Stimulated activated CD8-positive, alpha-beta memory T cell treated with anti-CD3 and anti-CD28 coated beads, Interleukin-4, amount 100 ng/mL, for 1 hour (primary cell): Measurements from ENCODE around the gene OR4D9.
"Not testable (repeated sequence)": the region's sequence is repeated elsewhere in the genome, so short reads cannot be mapped to it uniquely, and the experiment has no call there.

Experiments
- DNase-seq, 2 donors: peaks; one replicate each; pipeline ENCODE4 v3.0.0-alpha.2; 2020; ENCODE audit warnings: low read depth in 2 of 2, low spot score in 1 of 2

The OR4D9 gene

DNA sequence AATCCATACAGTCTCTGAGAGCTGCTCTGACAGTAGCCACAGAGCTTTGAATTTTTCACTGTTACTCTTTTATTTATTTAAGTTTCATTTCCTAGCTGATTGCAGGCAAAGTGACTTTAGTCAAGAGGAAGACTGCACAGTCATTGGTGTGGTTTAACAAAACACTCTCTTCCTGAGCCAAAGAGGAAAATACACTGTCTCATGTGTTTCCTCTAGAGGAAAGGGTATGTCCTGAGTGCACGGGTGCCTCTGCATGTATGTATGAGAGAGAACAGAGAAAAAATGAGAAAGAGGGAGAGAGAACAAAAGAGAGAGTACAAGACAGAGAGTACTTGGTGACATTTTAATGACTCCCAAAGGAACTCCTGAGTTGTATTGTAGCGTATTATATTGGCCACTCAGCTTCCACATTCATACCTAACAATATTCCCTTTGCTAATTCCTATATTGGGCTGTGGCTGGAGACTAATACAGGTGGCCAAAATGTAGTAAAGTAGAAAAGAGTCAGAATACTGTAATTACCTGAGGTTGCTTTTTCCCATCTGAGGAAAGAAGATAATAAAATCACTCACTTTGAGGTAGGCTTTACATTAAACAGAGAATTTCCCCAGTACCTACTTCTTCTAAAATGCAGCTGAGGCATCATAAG is at the start of gene OR4D9:
TSS of gene OR4D9 (plus strand) at position 599 of the 649 bp plus-strand sequence. CDS start 3,374 bp downstream, outside the sequence.
- DNase-seq, result no peak

DNA sequence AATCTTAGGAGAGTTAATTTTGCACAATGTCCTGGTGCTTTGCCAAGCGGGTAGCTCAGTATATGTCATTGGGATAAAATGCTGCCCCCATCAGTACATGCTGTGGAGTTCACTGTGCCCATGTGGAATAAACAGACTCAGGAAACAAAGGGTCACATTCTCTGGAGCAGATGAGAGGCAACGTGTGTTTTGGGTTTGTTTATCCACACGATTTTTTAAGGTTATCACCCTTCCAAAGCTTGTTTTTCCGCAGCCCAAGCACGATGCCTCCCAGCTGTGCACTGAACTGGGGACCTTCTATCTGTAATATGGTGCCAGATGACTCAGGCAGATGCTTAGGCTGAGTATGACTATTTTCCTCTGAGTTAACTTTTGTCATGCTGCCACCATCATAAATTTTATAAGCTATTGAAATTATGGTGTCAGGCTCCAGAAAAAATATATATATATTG is 48.1 kb upstream of the OR4D9 start:
- DNase-seq, result no peak

DNA sequence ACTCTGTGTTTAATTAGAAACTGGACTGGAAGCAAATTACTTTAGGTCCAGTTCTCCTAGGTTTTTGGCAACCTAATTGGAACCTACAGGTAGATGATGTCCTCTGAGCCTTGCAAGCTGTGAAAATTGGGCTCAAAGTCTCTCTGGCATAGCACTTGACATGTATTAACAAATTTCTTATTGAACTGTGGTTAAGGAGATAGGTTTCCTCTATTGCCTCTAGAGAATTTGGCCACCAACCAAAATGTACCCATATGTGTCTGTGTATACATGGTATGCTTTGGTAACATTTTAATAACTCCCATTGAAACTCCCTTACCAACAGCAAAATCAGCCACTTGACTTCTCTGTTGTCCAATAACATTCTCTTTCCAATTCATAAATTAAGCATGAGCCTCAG is 38.3 kb upstream of the OR4D9 start, which contains the start of gene OR4D10:
TSS of gene OR4D10 (plus strand) at position 301 of the 400 bp plus-strand sequence. CDS start 4,115 bp downstream, outside the sequence.
- no peak for DNase-seq

DNA sequence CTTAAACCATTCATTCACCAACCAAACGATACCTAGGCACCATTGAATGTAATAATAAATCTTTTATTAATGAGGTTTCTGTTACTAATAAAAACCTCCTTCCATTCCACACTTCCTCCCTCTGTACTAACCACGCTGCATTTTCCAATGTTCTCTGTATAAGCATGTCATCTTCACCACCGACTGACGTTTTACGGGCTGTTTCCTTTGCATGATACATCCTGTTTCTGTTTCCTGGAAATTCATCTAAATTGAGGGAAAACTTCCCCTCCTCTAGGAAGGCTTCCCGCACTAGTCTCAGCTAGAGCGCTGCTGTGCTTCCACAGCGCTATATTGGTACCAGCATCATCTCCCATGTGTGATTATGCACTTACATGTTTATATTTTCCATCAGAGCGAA is 36.2 kb upstream of the OR4D9 start:
- no peak for DNase-seq

DNA sequence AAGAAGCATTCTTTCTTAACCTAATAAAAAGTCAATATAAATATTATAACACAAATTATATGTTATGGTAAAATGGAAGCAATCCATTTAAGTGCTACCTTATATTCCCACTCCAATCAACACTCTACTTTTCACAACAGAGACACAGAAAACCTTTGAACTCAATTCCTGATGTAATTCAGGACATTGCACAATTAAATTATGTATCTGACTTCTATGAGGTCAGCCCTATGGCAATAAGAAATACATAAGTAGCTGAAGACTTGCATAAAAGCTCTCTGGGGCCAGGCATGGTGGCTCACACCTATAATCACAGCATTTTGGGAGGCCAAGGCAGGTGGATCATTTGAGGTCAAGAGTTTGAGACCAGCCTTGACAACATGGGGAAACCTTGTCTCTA is 31.4 kb upstream of the OR4D9 start:
- DNase-seq, result no peak

DNA sequence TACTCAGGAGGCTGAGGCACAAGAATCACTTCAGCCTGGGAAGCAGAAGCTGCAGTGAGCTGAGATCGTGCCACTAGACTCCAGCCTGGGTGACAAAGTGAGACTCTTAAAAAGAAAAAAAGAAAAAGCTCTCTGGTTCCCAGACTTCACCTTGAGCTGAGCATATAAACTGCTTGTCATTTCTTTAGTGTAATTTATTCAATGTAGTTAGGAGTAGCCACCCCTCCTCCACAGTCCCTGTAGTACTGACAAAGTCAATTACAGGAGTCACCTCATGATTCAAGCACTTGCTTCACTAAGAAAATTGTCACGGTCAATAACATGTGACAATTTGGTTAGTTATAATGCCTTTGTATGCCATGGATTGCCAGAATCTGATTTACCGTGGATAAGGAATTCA is 31.0 kb upstream of the OR4D9 start:
- DNase-seq, result no peak

DNA sequence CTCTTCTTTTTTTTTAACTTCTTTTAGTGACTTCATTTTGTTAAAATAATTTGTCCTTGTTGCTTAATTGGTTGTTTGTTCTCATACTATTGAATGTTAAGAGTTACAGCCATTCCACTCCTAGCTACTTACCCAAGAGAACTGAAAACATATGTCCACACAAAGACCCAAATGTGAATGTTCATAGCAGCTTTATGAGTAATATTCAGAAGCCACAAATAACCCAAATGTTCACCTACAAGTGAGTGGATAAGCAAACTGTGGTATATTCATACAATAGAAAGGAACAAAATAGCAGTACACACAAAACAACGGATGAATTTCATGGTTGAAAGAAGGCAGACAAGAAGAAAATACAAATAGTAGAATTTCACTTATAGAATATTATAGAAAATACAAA is 9.4 kb upstream of the OR4D9 start:
- no peak for DNase-seq

DNA sequence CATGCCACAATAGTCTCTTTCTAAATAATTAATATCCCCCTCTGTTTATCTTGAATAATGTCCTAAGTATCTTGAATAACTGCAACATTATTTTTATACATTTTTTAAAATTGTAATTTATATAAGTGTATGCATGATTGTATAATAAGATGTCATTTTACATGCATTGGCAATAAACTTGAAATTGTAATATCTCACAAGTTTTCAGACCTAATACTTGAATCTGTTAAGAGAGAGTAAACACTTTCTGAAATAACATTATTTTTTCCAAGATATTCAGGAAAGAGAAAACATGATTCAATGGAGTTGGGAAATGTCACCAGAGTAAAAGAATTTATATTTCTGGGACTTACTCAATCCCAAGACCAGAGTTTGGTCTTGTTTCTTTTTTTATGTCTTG is 8.1 kb upstream of the OR4D9 start, which contains the start of gene OR4D11:
TSS of gene OR4D11 (plus strand) at position 301 of the 400 bp plus-strand sequence. CDS start at position 301, 0 bp downstream.
- DNase-seq, result no peak

DNA sequence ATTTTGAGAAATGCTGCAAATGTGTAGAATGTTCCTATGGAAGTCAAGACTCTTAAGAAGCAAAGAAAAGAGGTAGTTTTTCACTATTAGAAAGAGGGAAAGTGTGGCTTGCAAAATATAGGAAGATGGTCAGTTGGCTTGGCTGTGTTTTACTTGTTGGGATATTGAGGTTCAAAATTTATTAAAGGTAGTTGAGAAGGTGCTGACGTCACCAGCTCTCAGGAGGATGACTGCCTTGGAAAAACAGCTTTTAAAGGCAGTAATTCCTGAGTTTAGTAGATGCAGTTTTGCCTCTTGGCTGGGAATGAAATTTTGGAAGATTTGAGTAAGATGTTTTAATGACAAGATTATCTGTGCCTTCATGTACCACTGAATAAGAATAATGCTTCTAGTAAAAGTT is 336 bp downstream of the OR4D9 start:
- DNase-seq, result no peak

DNA sequence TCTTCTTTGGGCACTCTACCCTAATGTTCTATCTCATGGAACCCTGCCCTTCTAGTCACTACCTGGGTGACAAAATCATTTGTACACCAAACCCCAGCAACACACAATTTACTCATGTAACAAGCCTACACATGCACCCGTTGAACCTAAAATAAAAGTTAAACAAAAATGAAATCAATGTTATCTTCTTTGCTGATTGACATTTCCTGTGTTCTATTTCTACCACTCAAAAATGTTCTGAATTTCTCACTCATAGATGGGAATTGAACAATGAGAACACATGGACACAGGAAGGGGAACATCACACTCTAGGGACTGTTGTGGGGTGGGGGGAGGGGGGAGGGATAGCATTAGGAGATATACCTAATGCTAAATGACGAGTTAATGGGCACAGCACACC is 8.8 kb downstream of the OR4D9 start:
- DNase-seq, result not testable (repeated sequence)

DNA sequence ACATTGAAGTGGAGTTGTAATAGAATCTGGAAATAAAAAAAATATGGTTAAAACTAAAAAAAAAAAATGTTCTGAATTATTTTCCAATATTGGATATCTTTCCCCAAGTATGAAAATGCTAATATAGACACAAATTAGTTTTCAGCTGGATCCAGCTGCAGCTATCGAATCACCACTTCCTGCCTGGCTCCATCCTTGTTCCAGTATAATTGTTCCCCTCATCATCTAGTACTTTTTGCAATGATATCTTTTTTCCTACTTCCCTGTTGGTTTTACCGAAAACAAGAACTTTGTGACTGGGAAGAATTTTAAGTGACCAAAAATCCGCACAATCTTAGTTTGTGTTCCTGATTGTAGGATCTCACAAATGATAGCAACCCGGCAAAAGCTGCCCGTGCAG is 9.4 kb downstream of the OR4D9 start:
- DNase-seq, result no peak

DNA sequence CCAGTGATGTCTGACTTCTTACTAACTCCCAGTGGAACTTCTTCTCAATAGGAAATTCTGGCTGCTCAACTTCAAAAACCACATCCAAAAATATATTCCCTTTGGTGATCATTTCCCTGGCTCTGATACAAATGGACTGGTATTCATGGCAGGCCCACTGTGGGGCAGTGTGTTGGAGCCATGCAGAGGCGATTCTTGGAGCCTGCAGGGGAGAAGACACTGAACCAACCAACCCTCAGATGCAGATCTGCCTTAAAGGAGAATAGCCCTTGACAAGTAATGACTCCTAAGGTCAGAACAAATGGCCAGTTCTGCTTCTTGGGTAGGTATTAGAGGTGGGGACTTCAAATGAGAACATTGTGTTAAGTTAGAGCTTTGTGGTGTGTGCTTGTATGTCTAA is 12.2 kb downstream of the OR4D9 start:
- no peak for DNase-seq

DNA sequence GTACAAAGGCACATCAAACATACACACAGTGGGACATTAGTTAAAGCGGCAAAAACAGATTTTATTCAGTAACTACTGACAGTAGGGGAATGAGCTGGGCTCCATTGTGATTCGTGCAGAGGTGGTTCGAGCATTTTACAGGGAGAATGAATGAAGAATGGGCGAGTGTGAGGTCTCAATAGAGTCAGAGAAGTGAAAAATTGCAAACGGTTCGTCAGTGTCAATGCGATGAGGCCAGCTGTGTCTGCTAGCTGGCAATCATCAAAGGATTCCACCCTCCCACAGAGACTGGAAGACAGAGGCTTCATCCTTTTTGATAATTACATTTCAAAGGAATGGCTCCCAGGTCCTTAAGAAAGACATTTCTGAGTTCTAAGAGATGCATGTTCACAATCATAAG is 17.4 kb downstream of the OR4D9 start:
- DNase-seq, result no peak

DNA sequence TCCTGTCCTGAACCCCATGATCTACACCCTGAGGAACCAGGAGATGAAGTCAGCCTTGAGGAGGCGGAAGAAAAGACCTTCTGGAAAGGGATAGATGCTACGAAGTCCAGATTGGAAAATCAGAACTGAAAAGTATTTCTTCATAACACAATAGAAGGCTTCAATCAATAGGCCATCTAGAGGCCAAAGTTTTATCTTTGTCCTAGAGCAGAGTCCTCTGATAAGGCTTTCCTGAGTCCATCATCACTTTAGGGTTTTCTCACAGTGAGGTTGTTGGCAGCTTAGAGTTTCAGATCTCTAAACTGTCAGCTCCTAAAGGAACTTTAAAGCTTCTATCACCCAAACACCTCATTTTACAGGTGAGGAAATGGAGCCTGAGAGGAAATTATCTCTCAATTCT is 21.3 kb downstream of the OR4D9 start:
- no peak for DNase-seq

DNA sequence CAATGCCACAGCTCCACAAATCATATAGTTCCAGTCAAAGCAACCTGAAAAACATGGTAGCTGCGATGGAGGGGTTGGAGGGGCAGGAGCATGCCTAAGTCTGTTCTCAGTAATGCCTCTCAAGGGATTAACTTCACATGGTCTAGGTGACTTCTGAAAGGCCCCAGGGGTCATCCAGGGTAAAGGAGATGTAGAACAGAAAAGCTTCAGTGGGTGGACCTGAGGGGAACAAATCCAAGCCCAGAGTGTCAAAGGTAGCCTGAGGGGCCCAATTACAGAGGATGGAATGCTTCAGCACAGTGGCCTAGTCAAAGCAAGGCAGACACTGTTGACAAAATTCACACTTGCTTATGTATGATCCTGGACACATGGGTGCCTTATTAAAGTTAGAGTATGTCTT is 23.3 kb downstream of the OR4D9 start:
- no peak for DNase-seq

DNA sequence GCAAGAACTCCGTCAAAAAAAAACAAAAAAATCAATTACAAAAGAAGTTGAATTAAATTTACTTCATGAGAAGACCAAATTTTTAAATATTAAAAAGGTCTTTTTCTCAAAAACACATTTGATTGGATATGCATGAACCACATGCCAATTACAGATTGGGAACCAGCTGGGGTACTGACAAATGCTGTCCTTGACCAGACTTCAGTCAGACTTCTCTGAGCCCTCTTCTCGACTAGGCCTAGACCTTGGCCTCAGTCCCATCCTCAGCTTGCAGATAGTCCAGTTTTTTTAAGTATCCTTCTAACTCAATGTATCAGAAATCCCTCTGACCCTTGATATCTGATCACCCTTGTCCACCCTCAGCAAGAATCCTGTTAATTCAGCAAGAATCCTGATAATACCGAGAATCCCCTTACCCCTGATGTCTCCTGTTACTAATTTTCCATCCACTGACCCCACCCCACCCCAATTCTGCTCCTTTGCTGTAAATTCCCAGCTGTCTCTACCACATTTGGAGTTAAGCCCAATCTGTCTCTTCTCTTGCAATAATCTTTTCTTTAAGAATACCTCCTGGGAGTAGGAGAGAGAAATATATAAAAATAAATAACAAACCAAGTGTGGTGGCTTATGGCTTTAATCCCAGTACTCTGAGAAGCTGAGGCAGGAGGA is 30.9 kb downstream of the OR4D9 start:
- DNase-seq, result no peak

DNA sequence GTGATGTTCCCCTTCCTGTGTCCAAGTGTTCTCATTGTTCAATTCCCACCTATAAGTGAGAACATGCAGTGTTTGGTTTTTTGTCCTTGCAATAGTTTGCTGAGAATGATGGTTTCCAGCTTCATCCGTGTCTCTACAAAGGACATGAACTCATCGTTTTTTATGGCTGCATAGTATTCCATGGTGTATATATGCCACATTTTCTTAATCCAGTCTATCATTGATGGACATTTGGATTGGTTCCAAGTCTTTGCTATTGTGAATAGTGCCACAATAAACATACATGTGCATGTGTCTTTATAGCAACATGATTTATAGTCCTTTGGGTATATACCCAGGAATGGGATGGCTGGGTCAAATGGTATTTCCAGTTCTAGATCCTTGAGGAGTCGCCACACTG is 32.4 kb downstream of the OR4D9 start:
- not testable (repeated sequence) for DNase-seq

DNA sequence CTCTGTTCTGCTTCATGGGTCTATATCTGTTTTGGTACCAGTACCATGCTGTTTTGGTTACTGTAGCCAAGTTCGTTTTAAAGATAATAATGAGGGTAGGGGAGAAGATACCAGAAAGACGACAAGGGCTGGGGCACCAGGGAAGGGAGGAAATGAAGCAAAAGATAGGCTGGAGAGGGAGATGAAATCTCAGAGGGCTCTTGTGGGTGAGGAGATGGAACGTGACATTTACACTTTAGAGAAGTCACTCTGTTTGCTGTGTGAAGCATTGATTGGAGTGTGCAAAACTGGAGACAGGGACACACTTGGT is 33.5 kb downstream of the OR4D9 start:
- DNase-seq, result no peak

DNA sequence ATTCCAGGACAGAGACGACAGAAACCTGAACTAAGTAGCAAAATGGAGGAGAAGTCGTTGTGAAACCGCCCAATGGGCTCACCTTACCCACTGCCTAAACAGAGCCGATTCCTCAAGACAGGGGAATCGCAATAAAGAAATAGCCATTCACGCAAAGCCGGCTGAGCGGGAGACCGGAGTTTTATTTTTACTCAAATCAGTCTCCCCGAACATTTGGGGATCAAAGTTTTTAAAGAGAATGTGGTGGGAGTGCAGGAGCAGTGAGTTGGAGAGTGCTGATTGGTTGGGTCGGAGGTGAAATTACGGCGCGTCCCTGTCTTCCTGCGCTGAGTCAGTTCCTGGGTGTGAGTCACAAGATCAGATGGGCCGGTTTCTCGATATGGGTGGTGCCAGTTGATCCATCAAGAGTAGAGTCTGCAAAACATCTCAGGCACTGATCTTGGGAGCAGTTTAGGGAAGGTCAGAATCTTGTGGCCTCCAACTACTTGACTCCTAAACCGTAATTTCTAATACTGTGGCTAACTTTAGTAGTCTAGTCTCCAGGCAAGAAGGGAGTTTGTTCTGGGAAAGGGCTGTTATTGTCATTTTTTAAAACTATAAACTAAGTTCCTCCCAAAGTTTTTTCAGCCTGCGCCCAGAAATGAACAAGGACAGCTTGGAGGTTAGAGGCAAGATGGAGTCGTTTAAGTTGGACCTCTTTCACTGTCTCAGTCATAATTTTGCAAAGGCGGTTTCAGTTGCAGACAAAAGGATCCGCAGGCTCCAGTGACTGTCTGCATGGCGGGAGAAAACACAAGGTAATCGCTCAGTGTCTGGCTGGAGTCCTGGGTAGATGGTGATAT is 34.1 kb downstream of the OR4D9 start:
- no peak for DNase-seq

DNA sequence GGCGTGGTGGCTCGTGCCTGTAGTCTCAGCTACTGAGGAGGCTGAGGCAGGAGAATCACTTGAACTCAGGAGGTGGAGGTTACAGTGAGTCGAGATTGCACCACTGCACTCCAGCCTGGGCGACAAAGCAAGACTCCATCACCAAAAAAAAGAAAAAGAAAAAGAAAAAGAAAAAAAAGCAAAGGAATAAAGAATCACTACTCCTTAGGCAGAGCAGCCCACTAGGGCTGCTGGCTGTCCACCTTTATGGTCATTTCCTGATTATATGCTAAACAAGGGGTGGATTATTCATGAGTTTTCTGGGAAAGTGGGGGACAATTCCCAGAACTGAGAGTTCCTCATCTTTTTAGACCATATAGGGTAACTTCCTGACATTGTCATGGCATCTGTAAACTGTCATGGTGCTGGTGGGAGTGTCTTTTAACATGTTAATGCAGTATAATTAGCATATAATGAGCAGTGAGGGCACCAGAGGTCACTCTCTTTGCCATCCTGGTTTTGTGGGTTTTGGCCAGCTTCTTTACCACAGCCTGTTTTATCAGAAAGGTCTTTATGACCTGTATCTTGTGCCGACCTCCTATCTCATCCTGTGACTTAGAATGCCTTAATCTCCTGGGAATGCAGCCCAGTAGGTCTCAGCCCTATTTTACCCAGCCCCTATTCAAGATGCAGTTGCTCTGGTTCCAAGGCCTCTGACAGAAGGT is 36.4 kb downstream of the OR4D9 start:
- DNase-seq, result not testable (repeated sequence)

DNA sequence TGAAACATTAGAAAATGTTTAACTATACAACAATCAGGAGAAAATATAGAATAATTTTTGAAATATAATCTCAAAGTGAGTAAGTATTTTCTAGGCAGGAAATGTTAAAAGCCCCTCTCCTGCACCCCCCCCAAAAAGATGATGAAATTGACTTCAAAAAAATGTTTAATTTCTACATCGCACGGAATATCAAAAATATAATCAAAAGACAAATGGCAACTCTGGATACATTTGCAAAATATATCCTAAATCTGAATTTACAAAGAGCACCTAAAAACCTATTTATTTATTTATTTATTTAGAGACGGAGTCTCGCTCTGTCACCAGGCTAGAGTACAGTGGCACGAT is 36.9 kb downstream of the OR4D9 start:
- no peak for DNase-seq
